Measurements from ENCODE around the gene LZTR1.
"Not testable (repeated sequence)": the region's sequence is repeated elsewhere in the genome, so short reads cannot be mapped to it uniquely, and the experiment has no call there.

Gene LZTR1

GRCh38 chr22:20997536-20998257, 15.6 kb downstream of the LZTR1 start:
- DNase-seq: no peak

GRCh38 chr22:20998411-20999336, 16.6 kb downstream of the LZTR1 start:
- no peak for DNase-seq

GRCh38 chr22:20999350-21000206, 17.5 kb downstream of the LZTR1 start:
- DNase-seq: no peak

DNA sequence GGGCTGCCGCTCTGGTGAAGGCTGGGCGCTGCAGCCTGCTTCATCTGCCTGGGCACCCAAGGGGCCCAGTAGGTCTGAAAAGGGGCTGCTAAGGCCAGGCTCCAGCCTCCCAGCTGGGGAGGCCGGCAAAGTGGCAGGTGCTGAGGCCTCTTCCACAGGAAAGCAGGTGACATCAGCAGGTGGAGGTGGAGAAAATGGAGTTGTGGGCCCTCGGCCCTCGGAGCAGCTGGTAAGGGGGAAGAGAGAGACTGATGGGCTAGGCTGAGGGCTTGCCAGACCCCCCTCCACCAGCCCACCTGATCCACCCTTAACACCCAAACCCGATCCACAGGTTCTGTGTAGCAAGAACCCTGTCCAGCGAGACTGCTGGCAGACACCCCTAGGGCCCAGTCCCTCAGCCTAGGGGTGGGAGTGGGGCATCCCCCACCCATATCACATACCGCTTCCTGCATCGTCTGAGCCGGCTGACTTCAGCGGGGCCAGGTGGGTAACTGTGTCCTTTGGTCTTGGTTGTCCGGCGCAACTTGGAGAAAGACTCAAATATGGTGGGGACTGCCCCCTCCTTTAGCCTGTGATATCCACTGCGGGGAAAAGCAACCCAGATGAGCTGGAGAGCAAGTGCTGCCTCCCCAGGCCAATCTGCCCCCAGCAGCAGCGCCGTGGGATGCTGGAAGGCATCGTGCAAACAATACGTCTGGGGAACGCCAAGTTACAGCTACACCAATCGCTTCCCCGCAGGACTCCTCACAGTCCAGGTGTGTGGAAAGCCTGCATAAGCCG, 18.3 kb downstream of the LZTR1 start:
- no peak for DNase-seq

DNA sequence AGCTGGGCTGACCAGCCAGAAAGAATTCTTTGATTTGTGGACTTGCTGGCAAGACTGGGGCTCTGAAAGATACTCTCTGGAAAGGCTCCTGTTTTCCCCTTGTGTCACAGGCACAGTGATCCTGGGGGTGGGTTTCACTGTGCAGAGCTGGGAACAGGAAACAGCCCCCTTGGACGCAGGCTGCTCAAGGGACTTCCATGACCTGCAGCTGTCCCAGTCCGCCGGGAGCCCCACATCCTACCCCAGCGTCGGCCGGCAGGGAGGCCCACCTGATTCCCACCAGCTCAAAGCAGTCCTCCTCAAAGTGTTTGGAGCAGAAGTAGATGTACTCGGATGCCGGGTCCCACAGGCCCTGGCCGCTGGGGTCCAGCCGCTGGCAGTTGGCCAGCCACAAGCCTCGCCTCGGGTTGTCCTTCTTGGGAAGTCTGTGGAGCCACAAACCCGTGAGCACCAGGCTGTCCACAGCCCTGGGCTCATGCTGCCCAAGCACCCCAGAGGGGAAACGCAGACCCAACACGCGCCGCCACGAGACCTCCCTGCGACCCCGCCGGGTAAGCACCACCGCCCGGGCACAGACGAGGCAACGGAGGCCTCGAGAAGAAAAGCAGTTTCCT, 19.0 kb downstream of the LZTR1 start:
- DNase-seq: no peak

- DNase-seq: peak; percentile 93
Measured at GRCh38 chr22:21001601-21002325, 19.7 kb downstream of the LZTR1 start, which contains the start of gene THAP7. THAP7 (minus strand) TSS chr22:21002118; CDS start chr22:21001911, 207 bp downstream.

GRCh38 chr22:21003782-21004181, 21.7 kb downstream of the LZTR1 start:
- no peak for DNase-seq

DNA sequence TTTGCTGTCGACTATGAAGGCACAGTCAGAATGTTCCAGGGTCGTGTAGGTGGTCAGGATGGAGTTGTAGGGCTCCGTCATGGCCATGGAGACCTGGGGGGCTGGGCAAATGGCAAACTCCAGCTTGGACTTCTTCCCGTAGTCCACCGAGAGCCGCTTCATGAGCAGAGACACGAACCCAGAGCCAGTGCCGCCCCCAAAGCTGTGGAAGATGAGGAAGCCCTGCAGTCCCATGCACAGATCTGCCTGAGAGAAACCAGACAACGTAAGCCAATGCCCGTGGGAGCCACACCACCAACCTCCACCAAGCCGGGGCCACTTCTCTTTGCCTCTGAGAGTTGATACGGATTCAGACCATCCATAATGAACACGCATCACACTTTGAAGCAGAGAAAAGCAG, 27.1 kb downstream of the LZTR1 start:
- DNase-seq: not testable (repeated sequence)

GRCh38 chr22:21009638-21010425, 27.7 kb downstream of the LZTR1 start:
- DNase-seq: peak; percentile 45

DNA sequence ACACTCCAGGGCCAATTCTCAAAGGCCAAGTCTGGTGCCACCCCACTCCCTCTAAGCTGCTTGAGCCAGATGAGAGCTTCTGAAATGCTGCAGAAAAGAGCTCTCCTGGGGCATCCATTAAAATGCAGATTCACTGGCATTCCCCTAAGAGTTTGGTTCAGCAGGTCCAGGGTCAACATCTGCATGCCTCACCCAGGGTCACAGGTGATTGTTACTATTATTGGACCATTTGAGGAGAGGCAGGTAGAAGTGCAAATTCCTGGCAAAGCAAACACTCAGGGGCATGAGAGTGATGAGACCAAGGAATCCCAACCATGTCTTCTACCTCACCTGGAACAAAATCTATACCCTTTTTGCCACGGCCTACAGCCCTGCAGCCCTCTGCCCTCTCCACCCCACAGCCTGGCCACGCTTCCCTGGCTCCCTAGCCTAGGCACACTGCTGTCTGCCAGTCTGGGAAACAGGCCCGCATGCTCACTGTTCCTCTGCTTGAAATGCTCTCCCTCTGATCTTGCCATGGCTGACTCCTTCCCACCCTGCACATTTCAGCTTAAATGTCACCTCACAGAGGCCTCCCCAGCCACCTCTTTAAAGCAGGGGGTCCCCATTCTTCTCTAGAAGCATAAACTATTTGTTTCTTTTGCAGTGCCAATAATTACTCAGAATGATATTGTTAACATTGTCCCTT, 28.5 kb downstream of the LZTR1 start:
- no peak for DNase-seq

DNA sequence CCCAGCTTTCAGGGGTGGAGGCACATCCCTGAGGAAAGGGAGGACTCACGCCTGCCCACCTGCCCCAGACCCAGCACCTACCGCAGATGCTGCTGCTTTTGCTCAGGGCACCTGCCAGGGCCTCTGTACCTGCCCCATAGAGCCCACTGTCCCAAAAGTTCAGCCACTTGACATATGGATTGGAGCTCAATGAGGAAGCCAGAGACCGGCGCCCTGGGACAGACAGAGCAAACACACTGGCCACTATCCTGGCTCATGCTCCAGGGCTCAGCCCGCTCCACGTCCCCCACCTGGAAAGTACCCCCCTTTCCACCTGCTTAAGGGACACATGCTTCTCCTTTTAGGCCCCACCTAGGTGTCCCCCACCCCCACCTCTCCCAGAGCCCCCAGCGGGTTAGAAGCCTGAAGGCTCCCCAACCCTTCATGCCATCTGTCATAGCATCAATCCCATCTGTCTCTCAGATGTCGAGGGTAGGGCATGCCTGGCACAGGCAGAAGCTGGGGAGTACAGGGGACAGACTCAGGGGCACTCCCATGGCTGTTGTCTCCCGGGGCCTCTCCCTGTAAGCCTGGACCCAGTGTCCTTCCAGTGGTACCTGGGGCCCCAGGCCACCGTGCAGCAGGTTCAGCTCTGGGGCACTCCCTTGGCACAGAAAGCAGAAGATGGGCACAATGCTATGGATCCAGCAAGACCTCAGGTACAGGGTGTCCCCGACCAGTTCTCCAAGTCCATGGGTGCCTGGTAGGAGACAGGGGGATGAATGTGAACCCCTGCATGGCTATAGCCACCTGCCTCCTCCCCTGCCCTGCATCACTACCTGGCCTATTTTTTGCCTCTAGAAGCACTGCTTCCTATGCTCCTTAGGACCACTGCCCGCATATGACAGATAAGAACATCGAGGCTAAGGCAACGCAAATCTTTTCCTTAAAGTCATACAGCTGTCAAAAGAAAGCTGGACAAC, 30.6 kb downstream of the LZTR1 start:
- DNase-seq: no peak

DNA sequence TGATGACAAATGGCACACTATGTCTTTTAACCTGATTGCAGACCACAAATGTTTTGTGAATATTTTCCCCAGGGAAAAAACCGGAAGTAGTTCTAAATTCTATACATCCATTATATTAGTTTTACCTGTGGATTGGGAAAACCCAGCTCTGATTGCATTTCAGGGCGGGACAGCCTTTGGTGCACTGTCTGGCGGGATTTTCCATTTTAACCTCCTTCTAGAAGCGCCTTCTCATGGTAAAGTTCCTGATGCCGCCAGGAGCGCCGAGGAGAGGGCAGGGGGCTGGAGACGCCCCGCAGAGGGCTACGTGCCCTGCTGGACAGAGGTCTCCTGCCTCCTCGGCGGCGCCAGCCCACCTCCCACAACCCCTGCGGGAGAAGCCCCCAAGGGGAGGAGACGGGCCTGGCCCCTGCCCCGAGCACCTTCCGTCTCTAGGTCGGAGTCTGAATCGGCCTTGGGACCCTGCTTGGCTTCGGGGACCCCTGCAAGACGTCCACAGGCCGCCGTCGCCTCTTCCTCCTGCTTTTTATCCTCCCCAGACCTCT, 31.6 kb downstream of the LZTR1 start:
- no peak for DNase-seq

DNA sequence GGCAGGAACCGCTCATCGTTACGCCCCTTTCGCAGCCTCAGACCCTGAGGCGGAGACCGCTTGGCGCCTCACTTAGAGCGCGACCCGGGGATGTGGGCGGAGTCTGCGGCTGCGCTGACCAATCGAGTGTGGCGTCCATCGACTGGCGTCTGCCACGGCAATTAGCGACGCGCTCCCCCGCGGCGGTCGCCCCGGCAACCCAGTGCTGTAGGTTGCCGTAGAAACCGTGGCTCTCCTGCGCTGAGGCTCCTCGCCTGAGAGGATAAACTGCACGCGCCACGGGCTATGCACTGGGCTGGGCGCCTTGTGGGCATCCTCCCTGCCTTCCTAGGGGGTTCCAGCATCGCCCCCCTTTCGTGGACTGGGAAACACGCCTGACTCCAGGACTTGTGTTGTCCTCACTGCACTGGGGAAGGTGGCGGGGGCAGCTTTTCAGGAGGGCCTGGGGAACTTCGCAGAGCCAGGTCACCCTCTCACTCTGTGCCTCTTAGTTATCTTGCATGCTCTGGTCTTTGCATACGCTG, 32.2 kb downstream of the LZTR1 start:
- peak; percentile 88 for DNase-seq

- DNase-seq: peak; percentile 60
Measured at GRCh38 chr22:21014726-21015465, 32.8 kb downstream of the LZTR1 start, which contains the start of gene P2RX6. P2RX6 (plus strand) TSS chr22:21015165; CDS start chr22:21015175, 10 bp downstream.

GRCh38 chr22:21015466-21016006, 33.4 kb downstream of the LZTR1 start:
- no peak for DNase-seq

DNA sequence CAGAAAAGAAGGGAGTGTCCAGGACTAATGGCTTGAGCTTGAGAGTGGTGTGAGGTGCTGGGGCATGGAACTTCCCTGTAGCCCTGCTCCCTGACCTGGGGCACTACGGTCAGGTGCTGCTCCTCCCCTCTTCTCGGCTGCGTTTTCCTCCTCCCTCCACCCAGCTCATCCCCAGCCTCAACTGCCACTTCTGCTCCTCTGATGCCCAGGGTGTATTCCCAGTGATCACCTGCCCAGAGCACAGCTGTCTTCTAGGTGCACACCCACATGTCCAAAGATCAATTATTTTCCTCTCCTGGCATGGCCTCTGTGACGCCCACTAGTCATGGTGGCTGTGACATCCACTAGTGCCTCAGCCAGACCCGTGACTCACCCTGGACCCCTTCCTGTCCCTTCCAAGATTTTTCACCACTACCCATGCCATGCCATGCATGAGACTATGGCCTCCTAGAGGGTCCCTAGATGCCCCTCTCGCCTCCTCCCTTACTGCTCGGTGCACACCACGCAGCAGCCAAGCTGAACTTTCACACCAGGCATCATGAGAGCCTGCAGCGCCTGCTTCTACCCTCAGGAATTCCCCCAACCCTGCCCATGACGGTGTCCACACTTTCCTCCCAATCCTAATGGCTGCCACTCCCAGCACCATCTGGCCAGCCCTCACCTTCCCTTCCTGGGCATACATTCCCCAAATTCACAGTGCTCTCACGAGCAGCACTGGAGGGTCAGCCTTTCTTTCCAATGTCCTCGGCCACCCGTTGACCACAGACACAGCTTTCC, 34.7 kb downstream of the LZTR1 start:
- no peak for DNase-seq
